GM19468 (cell line): ENCODE results near the gene IFT43.

ENCODE experiments used
- ATAC-seq: cut with Tn5 transposase; IDR thresholded peaks from one replicate; pipeline ENCODE4 v1.9.1; 2021; ENCODE audit warnings: mild to moderate bottlenecking, moderate library complexity, moderate number of reproducible peaks; ENCODE audit not compliant: unreplicated experiment; ENCODE audit errors: extremely low read depth

IFT43 gene

GRCh38 chr14:75979648-75980565 lies 5.7 kb upstream of the IFT43 start:
- no peak for ATAC-seq

GRCh38 chr14:75980856-75981255 lies 4.7 kb upstream of the IFT43 start:
- ATAC-seq: no peak

GRCh38 chr14:75981426-75982265 lies 3.9 kb upstream of the IFT43 start, which contains the start of gene TGFB3:
TSS of gene TGFB3 (minus strand) at chr14:75981995. CDS start at chr14:75980893, 1,102 bp downstream.
- ATAC-seq: peak; percentile 25

GRCh38 chr14:75982266-75983018 lies 3.1 kb upstream of the IFT43 start:
- ATAC-seq: peak; percentile 37

- no peak for ATAC-seq
Observed at GRCh38 chr14:75983019-75983358, 2.6 kb upstream of the IFT43 start.

- ATAC-seq: no peak
Observed at GRCh38 chr14:75984674-75985073, 889 bp upstream of the IFT43 start.

GRCh38 chr14:75986439-75986765 lies 839 bp downstream of the IFT43 start:
- no peak for ATAC-seq

GRCh38 chr14:75987201-75987970 lies 1.8 kb downstream of the IFT43 start:
- no peak for ATAC-seq

- ATAC-seq: no peak
Observed at GRCh38 chr14:75989134-75989533, 3.6 kb downstream of the IFT43 start.

GRCh38 chr14:75990297-75990696 lies 4.7 kb downstream of the IFT43 start:
- no peak for ATAC-seq

GRCh38 chr14:75991753-75992152 lies 6.2 kb downstream of the IFT43 start:
- no peak for ATAC-seq

- no peak for ATAC-seq
Observed at GRCh38 chr14:75993567-75994041, 8.0 kb downstream of the IFT43 start.

- no peak for ATAC-seq
Observed at GRCh38 chr14:75995372-75996041, 9.9 kb downstream of the IFT43 start.

GRCh38 chr14:75996488-75996887 lies 10.9 kb downstream of the IFT43 start:
- no peak for ATAC-seq

- ATAC-seq: no peak
Observed at GRCh38 chr14:75999511-76000190, 14.1 kb downstream of the IFT43 start.

- no peak for ATAC-seq
Observed at GRCh38 chr14:76002383-76002782, 16.8 kb downstream of the IFT43 start.

GRCh38 chr14:76006253-76006652 lies 20.7 kb downstream of the IFT43 start:
- ATAC-seq: no peak

- no peak for ATAC-seq
Observed at GRCh38 chr14:76007379-76007778, 21.8 kb downstream of the IFT43 start.

- no peak for ATAC-seq
Observed at GRCh38 chr14:76007852-76008251, 22.3 kb downstream of the IFT43 start.
